ENCODE measurements around the gene CPT1C. TPM values are rescaled to one million over a fixed set of nuclear protein-coding genes. Genes with fewer than 3 reads are reported as not detected.

CPT1C gene
- total and polyA plus RNA-seq, 11 donors = 1.00 to 6.0 (median 2.2) TPM

- 7 to 15% (median 11%) methylated on average over 26 to 39 of the region's 39 CpGs for WGBS, 4 donors
- Histone ChIP-seq H3K36me3 (peaks cover 0 to 22% (median 19%) of the 10 kb centered on the region in 9 donors), H3K4me1 (peaks cover 0 to 56% (median 32%) of the 10 kb centered on the region in 12 donors), H3K9me3 (no peaks in the 10 kb centered on the region), H3K27me3 (peaks cover 0 to 27% (median 0%) of the 10 kb centered on the region in 9 donors), H3K27ac (peak overlapping the region; percentile 20 to 85 (median 64)), H3K4me3 (peak overlapping the region; percentile 25 to 71 (median 58))
- intact Hi-C loops (cut with DNase I) = loop anchor here in 1 of 10 donors (5.0 kb wide), 1 partner anchor 72 kb away; the partner anchor contains the start of gene TSKS
- DNase-seq (no peak), ATAC-seq (peak in 3 of 4 donors; percentile 3 to 6 (median 5))
- TF ChIP-seq, protein P1, sequence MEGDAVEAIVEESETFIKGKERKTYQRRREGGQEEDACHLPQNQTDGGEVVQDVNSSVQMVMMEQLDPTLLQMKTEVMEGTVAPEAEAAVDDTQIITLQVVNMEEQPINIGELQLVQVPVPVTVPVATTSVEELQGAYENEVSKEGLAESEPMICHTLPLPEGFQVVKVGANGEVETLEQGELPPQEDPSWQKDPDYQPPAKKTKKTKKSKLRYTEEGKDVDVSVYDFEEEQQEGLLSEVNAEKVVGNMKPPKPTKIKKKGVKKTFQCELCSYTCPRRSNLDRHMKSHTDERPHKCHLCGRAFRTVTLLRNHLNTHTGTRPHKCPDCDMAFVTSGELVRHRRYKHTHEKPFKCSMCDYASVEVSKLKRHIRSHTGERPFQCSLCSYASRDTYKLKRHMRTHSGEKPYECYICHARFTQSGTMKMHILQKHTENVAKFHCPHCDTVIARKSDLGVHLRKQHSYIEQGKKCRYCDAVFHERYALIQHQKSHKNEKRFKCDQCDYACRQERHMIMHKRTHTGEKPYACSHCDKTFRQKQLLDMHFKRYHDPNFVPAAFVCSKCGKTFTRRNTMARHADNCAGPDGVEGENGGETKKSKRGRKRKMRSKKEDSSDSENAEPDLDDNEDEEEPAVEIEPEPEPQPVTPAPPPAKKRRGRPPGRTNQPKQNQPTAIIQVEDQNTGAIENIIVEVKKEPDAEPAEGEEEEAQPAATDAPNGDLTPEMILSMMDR (IDR thresholded peaks at IDR 0.05) = peak in 1 of 12 donors; percentile 31
- TF ChIP-seq POLR2A (IDR thresholded peaks at IDR 0.05) = no peak
These were observed 749 bp upstream of the CPT1C start for GRCh38 chr19:49690079-49690655.

GRCh38 chr19:49691243-49692146 is 579 bp downstream of the CPT1C start:
- Histone ChIP-seq H3K36me3 (peaks cover 0 to 9% (median 6%) of the 10 kb centered on the region in 9 donors), H3K4me1 (peaks cover 0 to 44% (median 25%) of the 10 kb centered on the region in 12 donors), H3K4me3 (peak overlapping the region; percentile 25 to 71 (median 58)), H3K27ac (peak overlapping the region in 4 of 12 donors; percentile 55 to 82 (median 67)), H3K9me3 (no peaks in the 10 kb centered on the region), H3K27me3 (peaks cover 0 to 27% (median 0%) of the 10 kb centered on the region in 9 donors)
- intact Hi-C loops (cut with DNase I) = loop anchor here in 1 of 10 donors (5.0 kb wide), 1 partner anchor 71 kb away; the partner anchor contains the start of gene TSKS
- DNase-seq (peak in 4 of 5 donors; percentile 66 to 79 (median 76)), ATAC-seq (peak; percentile 3 to 59 (median 39))
- TF ChIP-seq, protein P1 (IDR thresholded peaks at IDR 0.05) = no peak
- TF ChIP-seq POLR2A (IDR thresholded peaks at IDR 0.05) = no peak
- 11 to 17% (median 13%) methylated on average over 26 to 39 of the region's 39 CpGs for WGBS, 4 donors

GRCh38 chr19:49692147-49692506 is 1.2 kb downstream of the CPT1C start:
- H3K4me1 ChIP-seq = peaks cover 0 to 42% (median 25%) of the 10 kb centered on the region in 12 donors
- H3K36me3 ChIP-seq = peaks cover 0 to 4% (median 2%) of the 10 kb centered on the region in 9 donors
- no peak overlapping the region for H3K27ac ChIP-seq
- no peaks in the 10 kb centered on the region for H3K9me3 ChIP-seq
- 76 to 90% (median 78%) methylated on average over 8 to 16 of the region's 16 CpGs for WGBS, 4 donors
- TF ChIP-seq POLR2A (IDR thresholded peaks at IDR 0.05) = no peak
- TF ChIP-seq, protein P1 (IDR thresholded peaks at IDR 0.05) = no peak
- DNase-seq (no peak), ATAC-seq (no peak)
- peaks cover 0 to 27% (median 0%) of the 10 kb centered on the region in 9 donors for H3K27me3 ChIP-seq
- no peak overlapping the region for H3K4me3 ChIP-seq
- intact Hi-C loops (cut with DNase I) = loop anchor here in 1 of 10 donors (5.0 kb wide), 1 partner anchor 70 kb away; the partner anchor contains the start of gene TSKS
